ENCODE data around the gene TMIE. TPM values are rescaled to one million over a fixed set of nuclear protein-coding genes. Genes with fewer than 3 reads are reported as not detected.

The TMIE gene
- total RNA-seq, 1 experiment from 2014 or later: not detected

GRCh38 chr3:46682974-46683373 lies 18.2 kb upstream of the TMIE start:
- no peak for TF ChIP-seq CTCF (IDR thresholded peaks at IDR 0.05; ENCODE audit: insufficient read depth in 1 of 2, low read depth in 1 of 2, low read length in 1 of 2, severe bottlenecking in 1 of 2, unreplicated experiment in 1 of 2)
- H3K27me3 ChIP-seq (replicated peaks; ENCODE audit: control insufficient read depth, insufficient read depth, low read length): no peaks in the 10 kb centered on the region
- no peaks in the 10 kb centered on the region for H3K9me3 ChIP-seq
- Mint-ChIP-seq H3K36me3 (ENCODE audit: insufficient read depth, unreplicated experiment) (no peaks in the 10 kb centered on the region), H3K27ac (ENCODE audit: unreplicated experiment) (no peak overlapping the region), H3K27me3 (ENCODE audit: insufficient read depth, unreplicated experiment) (no peaks in the 10 kb centered on the region), H3K9me3 (ENCODE audit: unreplicated experiment) (no peaks in the 10 kb centered on the region), H3K4me1 (ENCODE audit: low read depth, unreplicated experiment) (no peaks in the 10 kb centered on the region), H3K4me3 (ENCODE audit: unreplicated experiment) (no peak overlapping the region)
- ChIA-PET POLR2A (no interaction called here), CTCF (no interaction called here)
- no peaks in the 10 kb centered on the region for H3K4me1 ChIP-seq
- H3K36me3 ChIP-seq (ENCODE audit: control insufficient read depth, insufficient read depth, low read length): no peaks in the 10 kb centered on the region
- DNase-seq: no peak
- intact Hi-C loops (cut with micrococcal nuclease; ENCODE audit: unreplicated experiment): no loop called here
- no TSS peak for BruUV-seq (replicated peaks)
- no peak overlapping the region for H3K4me3 ChIP-seq (ENCODE audit: low read depth, low read length)

GRCh38 chr3:46684891-46685290 lies 16.3 kb upstream of the TMIE start:
- POLR2A ChIA-PET: no interaction called here

DNA sequence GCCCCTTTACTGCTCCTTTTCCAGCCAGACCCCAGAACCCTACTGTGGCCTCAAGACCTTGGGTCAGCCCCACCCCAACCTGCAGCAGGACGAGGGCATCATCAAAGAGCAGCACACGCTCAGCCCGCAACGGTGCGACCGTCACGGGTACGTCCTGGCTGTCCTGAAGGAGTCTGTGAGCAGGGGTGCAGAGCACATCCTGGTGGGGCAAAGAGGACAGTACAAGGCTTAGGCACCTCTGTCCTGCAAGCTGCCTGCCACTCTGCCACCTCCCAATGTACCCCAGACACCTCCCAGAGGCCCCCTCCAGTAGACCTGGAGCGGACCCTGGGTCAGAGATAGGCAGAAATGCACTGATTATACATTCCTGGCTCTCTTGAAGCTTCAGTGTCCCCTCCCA lies 15.7 kb upstream of the TMIE start:
- Mint-ChIP-seq H3K4me1 (ENCODE audit: low read depth, unreplicated experiment) (no peaks in the 10 kb centered on the region), H3K27ac (ENCODE audit: unreplicated experiment) (no peak overlapping the region), H3K27me3 (ENCODE audit: insufficient read depth, unreplicated experiment) (no peaks in the 10 kb centered on the region), H3K9me3 (ENCODE audit: unreplicated experiment) (no peaks in the 10 kb centered on the region), H3K4me3 (ENCODE audit: unreplicated experiment) (no peak overlapping the region), H3K36me3 (ENCODE audit: insufficient read depth, unreplicated experiment) (no peaks in the 10 kb centered on the region)
- ChIA-PET POLR2A (no interaction called here), CTCF (no interaction called here)
- no peak for TF ChIP-seq CTCF (IDR thresholded peaks at IDR 0.05; ENCODE audit: insufficient read depth in 1 of 2, low read depth in 1 of 2, low read length in 1 of 2, severe bottlenecking in 1 of 2, unreplicated experiment in 1 of 2)
- Histone ChIP-seq H3K4me1 (no peaks in the 10 kb centered on the region), H3K9me3 (no peaks in the 10 kb centered on the region), H3K4me3 (ENCODE audit: low read depth, low read length) (no peak overlapping the region), H3K27me3 (replicated peaks; ENCODE audit: control insufficient read depth, insufficient read depth, low read length) (no peaks in the 10 kb centered on the region), H3K36me3 (ENCODE audit: control insufficient read depth, insufficient read depth, low read length) (no peaks in the 10 kb centered on the region)
- intact Hi-C loops (cut with micrococcal nuclease; ENCODE audit: unreplicated experiment): no loop called here
- no peak for DNase-seq
- BruUV-seq (replicated peaks): no TSS peak

More at GRCh38 chr3:46684891-46685290, 16.3 kb upstream of the TMIE start:
- Mint-ChIP-seq H3K9me3 (ENCODE audit: unreplicated experiment) (no peaks in the 10 kb centered on the region), H3K27me3 (ENCODE audit: insufficient read depth, unreplicated experiment) (no peaks in the 10 kb centered on the region), H3K27ac (ENCODE audit: unreplicated experiment) (no peak overlapping the region), H3K4me3 (ENCODE audit: unreplicated experiment) (no peak overlapping the region), H3K4me1 (ENCODE audit: low read depth, unreplicated experiment) (no peaks in the 10 kb centered on the region), H3K36me3 (ENCODE audit: insufficient read depth, unreplicated experiment) (no peaks in the 10 kb centered on the region)
- no peaks in the 10 kb centered on the region for H3K27me3 ChIP-seq (replicated peaks; ENCODE audit: control insufficient read depth, insufficient read depth, low read length)
- no peaks in the 10 kb centered on the region for H3K9me3 ChIP-seq
- no peaks in the 10 kb centered on the region for H3K4me1 ChIP-seq
- DNase-seq: no peak
- intact Hi-C loops (cut with micrococcal nuclease; ENCODE audit: unreplicated experiment): no loop called here
- H3K36me3 ChIP-seq (ENCODE audit: control insufficient read depth, insufficient read depth, low read length): no peaks in the 10 kb centered on the region
- no peak for TF ChIP-seq CTCF (IDR thresholded peaks at IDR 0.05; ENCODE audit: insufficient read depth in 1 of 2, low read depth in 1 of 2, low read length in 1 of 2, severe bottlenecking in 1 of 2, unreplicated experiment in 1 of 2)
- no peak overlapping the region for H3K4me3 ChIP-seq (ENCODE audit: low read depth, low read length)
- CTCF ChIA-PET: interaction anchor here (1.0 kb wide), 1 partner anchor 196 kb away, joined by 3 read pairs; no protein-coding TSS in a partner anchor
- no TSS peak for BruUV-seq (replicated peaks)

Data from Caco-2 (cell line).